Lower leg skin (tissue), 4 donors: ENCODE measurements around the gene HMG20A. TPM values are rescaled to one million over a fixed set of nuclear protein-coding genes. Genes with fewer than 3 reads are reported as not detected.

Source experiments
- DNase-seq, 2 donors: peaks; one replicate each; pipeline ENCODE4 v3.0.0-alpha.2; 2019; ENCODE audit warnings: low spot score in 2 of 2
- H3K4me3 ChIP-seq: fragments of 200-600 bp; sonication (generic); 2 replicates; pipeline ENCODE4 v1.5.1; 2017; ENCODE audit warnings: mild to moderate bottlenecking, low read depth; ENCODE audit not compliant: poor library complexity, severe bottlenecking
- CTCF ChIP-seq, 3 donors: fragments of 450-650 bp; IDR thresholded peaks; one replicate each; pipeline ENCODE4 v1.5.1; 2016; ENCODE audit warnings: antibody characterized with exemption in 3 of 3, mild to moderate bottlenecking in 3 of 3, moderate library complexity in 2 of 3
- POLR2A ChIP-seq, 2 donors: fragments of 450-650 bp; IDR thresholded peaks; one replicate each; pipeline ENCODE4 v1.6.1; 2016 to 2017; ENCODE audit warnings: antibody characterized with exemption in 2 of 2, mild to moderate bottlenecking in 1 of 2, moderate library complexity in 1 of 2
- WGBS, 2 donors: methylation state at CpG; one replicate each; pipeline ENCODE4 v1.1.5; 2018; 5-methylcytosine and 5-hydroxymethylcytosine counted together
- intact Hi-C: fragments of 100-400 bp; cut with DNase I; formaldehyde crosslinking; loops from one replicate; pipeline ENCODE4 v1.15.0; 2023; ENCODE audit warnings: low total_unique reads
- total RNA-seq, 4 donors: library from RNA; depleted of rRNA; stranded (reverse); fragments of >200 nt; gene quantifications; one replicate each; pipeline ENCODE4 v1.1.0, GENCODE V29; 2016

HMG20A gene
- total RNA-seq, 4 donors from 2014 or later: 16.8 to 28.1 (median 22.5) TPM

- TF ChIP-seq POLR2A (IDR thresholded peaks at IDR 0.05): no peak
- no peak for TF ChIP-seq CTCF (IDR thresholded peaks at IDR 0.05)
- 78 to 81% methylated on average over 12 of the region's 12 CpGs for WGBS, 2 donors
- DNase-seq: no peak
- intact Hi-C loops: no loop called here
- no peak overlapping the region for H3K4me3 ChIP-seq
These were observed 107.7 kb downstream of the HMG20A start for GRCh38 chr15:77528290-77528967.

- intact Hi-C loops: no loop called here
- WGBS, 2 donors: 83 to 88% methylated on average over 12 of the region's 12 CpGs
- no peak for TF ChIP-seq CTCF (IDR thresholded peaks at IDR 0.05)
- TF ChIP-seq POLR2A (IDR thresholded peaks at IDR 0.05): no peak
- no peak for DNase-seq
- H3K4me3 ChIP-seq: no peak overlapping the region
These were observed 108.3 kb downstream of the HMG20A start for GRCh38 chr15:77528968-77529319.

- TF ChIP-seq CTCF (IDR thresholded peaks at IDR 0.05): no peak
- TF ChIP-seq POLR2A (IDR thresholded peaks at IDR 0.05): no peak
- 96 to 100% methylated on average over 8 to 9 of the region's 10 CpGs for WGBS, 2 donors
- H3K4me3 ChIP-seq: no peak overlapping the region
- DNase-seq: no peak
- intact Hi-C loops: no loop called here
These were observed 108.9 kb downstream of the HMG20A start for GRCh38 chr15:77529394-77530159.

GRCh38 chr15:77530576-77530975 lies 109.9 kb downstream of the HMG20A start:
- intact Hi-C loops: no loop called here
- no peak for DNase-seq
- H3K4me3 ChIP-seq: no peak overlapping the region
- 79 to 87% methylated on average over 7 of the region's 7 CpGs for WGBS, 2 donors
- no peak for TF ChIP-seq POLR2A (IDR thresholded peaks at IDR 0.05)
- TF ChIP-seq CTCF (IDR thresholded peaks at IDR 0.05): no peak

GRCh38 chr15:77531191-77532000 lies 110.7 kb downstream of the HMG20A start:
- H3K4me3 ChIP-seq: no peak overlapping the region
- intact Hi-C loops: no loop called here
- WGBS, 2 donors: 87 to 92% methylated on average over 26 of the region's 26 CpGs
- TF ChIP-seq POLR2A (IDR thresholded peaks at IDR 0.05): no peak
- no peak for TF ChIP-seq CTCF (IDR thresholded peaks at IDR 0.05)
- DNase-seq: no peak
